NCI-H774 (cell line): ENCODE data around the gene COL26A1.
A peak's percentile ranks its signal among the peaks of the same experiment; 100 is the strongest.

Experiments used
- DNase-seq: peaks from one replicate; lab custom pipeline; 2025; lab: John Stamatoyannopoulos, UW

Gene COL26A1

DNA sequence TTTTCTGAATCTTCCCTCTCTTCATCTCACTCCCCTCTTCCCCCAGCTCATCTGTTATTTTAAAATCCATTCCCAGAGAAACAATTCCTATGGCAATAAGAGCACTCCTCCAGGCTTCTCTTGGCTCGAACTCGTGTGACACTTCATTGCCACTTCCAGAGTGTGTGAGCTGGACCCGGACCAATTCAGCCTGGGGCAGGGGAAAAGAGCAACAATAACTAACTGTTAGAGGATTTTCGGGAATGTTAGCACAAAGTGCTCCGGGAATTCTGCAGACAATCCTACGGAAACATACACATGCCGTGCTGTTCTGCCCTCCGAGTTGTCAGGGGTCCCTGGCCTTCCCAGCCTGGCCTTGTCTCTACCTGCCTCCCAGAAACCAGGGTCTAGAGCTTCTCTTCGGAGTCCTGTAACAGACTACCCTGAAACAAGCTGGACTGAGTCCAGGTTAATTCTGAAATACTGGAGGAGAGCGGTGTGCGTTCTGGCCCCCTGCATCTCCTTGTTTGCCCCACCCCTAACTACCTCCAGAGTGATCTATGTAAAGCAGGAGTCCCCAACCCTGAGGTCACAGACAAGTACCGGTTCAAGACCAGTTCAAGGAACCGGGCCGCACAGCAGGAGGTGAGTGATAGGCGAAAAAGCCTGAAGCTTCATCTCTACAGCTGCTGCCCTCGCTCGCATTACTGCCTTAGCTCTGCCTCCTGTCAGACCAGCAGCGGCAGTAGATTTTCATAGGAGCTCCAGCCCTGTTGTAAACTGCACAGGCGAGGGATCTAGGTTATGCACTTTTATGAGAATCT, 11.3 kb downstream of the COL26A1 start:
- no peak for DNase-seq

DNA sequence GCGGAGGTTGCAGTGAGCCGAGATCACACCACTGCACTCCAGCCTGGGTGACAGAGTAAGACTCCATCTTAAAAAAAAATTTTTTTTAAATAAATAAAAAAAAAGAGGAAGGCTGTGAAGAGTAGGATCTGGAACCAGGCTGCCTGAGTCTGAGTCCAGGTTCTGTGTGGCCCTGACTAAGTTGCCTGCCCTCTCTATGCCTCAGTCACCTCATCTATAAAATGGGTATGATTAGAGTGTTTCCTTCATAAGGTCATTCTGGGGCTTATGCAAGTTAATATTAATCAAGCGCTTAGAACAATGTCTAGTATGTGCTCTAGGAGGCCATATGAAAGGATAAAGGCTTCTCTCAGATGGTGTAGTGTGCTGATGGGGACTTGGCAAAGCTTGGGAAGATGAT, 12.3 kb downstream of the COL26A1 start:
- DNase-seq = no peak

DNA sequence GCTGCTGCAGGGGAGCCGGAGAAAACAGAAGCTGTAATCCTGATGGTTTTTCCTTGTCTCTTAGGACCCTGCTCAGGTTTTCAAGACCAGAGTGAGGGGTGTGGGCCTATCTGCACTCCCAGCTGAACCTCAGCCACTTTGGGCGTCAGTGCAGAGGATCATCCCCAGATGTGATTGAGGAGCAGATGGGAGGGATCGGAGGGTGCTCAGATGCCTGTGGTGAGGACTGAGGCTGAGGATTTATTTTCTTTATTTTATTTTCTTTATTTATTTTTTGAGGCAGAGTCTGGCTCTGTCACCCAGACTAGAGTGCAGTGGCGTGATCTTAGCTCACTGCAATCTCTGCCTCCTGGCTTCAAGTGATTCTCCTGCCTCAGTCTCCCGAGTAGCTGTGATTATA, 13.9 kb downstream of the COL26A1 start:
- DNase-seq = no peak

DNA sequence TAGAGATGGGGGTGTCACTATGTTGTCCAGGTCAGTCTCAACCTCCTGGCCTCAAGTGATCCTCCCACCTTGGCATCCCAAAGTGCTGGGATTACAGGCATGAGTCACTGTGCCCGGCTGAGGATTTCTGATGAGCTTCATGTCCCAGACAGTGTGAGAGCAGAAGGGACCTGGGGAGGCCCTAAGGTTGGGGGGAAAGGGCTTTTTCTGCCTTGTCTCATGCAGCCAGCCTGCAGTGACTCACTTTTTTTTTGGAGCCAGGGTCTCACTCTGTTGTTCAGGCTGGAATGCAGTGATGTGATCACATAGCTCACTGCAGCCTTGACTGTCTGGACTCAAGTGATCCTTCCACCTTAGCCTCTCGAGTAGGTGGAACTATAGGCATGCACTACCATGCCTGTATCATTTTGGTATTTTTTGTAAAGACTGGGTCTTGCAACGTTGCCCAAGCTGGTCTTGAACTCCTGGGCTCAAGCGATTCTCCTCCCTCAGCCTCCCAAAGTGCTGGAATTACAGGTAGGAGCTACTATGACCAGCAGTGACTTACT, 14.6 kb downstream of the COL26A1 start:
- DNase-seq = no peak

DNA sequence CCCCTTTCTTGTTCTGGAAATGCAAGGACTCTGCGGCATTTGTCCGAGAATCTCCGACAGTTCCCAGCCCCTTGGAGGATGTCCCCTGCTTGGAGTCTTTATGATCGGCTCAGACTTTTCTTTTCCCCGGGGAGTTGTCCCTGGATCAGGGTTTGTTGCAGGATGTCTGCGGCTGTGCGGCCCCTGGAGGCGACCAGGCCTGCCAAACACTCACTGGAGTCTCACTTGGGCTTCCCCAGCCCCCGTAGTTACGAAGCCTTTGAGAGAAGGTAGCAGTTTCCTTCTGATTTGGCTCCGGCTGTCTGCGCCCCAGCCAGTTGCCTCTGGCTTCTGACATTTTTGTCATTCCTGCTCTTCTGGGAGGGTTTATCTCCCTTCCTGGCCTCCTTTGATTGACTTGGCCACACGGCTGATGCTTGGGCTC, 16.1 kb downstream of the COL26A1 start:
- no peak for DNase-seq

DNA sequence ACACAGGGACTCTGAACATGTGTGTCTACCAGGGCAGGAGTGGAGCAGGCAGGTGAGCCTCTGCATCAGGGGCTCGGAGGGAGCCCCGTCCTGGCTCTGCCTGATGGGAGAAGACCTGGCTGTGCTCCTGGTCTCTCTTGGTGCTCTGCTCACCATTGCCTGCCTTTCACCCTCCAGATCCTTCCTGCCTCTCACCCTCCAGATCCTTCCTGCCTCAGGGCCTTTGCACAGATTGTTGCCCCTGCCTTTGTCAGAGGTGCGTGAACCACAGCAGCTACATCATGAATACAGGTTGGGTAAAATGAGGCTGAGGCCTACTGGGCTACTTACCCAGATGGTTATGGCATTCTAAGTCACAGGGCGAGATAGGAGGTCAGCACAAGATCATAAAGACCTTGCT, 16.6 kb downstream of the COL26A1 start:
- DNase-seq = no peak

DNA sequence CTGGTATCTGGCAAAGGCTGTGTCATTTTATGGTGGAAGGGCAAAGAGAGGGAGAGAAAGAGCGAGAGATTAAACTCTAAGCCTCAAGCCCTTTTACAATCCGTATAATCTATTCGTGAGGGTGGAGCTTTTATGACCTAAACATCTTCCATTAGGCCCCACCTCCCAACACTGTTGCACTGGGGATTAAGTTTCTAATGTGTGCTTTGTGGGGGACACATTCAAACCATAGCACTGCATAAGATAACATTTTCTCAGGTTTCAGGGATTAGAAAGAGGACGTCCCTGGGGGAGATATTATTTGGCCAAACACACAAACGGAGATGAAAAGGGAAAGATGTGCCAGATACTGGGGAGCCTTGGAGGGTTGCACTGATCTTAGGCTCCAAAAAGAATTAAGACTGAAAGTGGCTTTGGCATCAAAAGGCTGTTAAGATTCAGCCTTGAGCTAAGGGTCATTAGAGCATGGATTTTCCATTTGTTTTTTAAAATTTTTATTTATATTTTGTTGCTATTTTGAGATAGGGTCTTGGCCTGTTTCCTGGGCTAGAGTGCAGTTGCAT, 19.0 kb downstream of the COL26A1 start:
- DNase-seq = no peak

DNA sequence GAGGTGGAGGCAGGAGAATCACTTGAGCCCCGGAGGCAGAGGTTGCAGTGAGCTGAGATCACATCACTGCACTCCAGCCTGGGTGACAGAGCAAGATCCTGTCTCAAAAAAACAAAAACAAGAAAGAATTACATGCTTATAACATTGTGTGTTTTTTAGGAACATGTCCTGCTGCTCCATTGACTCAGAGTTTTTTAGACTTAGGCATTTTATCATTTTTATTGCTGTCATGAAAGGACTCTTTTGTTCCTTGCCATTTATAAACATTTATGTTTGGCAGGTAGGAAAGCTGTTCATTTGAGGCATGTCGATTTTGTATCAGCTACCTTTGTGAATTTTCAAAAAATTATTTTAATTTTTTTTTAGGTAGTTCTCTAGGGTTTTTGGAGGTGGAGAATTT, 20.3 kb downstream of the COL26A1 start:
- DNase-seq = peak; percentile 19

DNA sequence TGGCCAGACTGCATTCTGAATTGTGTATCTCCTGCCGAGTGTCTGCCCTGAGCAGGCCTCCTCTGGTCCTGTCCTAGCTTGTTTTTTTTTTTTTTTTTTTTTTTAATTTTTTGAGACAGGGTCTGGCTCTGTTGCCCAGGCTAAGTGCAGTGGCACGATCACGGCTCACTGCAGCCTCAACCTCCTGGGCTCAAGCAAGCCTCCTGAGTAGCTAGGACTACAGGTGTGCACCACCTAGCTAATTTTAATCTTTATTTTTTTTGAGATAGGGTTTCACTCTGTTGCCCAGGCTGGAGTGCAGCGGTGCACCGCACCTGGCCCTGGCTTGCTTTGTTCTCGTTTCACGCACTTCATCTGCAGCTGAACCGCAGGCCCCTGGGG, 23.5 kb downstream of the COL26A1 start:
- DNase-seq = no peak

DNA sequence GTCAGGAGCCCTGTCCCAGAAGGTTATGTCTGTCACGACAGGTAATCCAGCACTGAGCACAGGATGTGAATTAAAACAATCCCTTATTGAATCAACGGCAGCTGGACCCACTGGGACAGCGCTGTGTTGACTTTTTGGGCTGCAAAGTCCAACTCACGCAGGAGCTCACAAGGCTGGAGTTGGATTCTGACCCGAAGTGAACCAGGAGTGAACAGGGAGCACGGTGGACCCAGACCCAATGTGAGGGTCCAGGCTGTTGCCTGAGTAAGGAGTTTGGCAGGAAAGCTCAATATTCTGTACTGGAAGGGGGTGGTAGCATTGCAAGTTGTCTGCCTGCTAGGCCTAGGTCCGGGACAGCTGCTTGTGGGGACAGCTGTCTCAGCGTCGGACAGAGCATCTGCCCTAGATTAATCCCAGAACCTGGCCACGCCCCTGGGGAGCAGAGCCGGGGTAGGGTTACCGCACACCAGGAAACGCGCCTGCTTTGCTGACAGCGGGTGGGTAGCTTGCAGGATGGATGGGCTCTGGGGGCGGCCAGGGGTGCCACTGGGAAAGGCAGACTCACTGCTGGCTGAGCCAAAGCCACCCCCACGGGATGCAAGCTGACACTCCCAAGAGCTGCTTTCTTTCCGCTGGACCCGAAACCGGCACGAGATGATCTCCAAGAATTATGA, 24.0 kb downstream of the COL26A1 start:
- DNase-seq = no peak

DNA sequence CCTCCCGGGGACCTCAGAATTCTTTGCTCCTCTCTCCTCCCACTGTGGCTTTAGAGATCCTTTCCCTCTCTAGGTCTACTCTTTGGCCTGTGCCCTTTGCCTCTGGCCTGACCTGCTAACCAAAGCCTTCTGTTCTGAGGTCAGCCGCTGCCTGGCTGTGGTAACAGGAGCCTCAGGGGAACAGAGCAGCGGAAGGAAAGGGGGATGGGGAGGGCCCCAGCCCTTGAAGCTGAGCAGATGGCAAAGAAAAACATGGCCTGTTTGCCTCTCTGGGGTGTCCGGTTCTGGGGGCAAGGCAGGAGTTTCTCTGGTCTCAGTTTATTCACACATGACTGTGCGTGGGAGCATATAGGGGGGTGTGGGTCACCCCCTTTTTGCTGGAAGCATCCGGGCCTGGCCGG, 28.2 kb downstream of the COL26A1 start:
- DNase-seq = no peak

DNA sequence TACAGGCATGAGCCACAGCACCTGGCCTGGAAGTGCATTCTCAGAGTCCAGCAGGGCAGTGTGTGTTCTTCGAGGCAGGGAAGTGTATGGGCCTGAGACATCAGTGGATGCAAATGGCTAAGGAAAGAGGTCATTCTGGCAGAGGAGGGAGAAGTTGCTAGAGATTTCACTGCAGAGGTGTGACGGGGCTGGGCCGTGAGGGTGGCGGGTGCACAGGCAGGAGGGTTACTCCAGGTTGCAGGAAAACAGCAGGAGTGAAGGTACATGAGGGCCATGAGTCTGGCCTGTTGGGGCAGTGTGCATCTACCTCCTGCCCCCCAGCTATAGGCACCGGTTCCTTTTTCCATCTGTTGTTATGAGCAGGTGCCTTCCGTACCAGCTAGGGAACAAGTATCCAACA, 29.3 kb downstream of the COL26A1 start:
- DNase-seq = no peak

DNA sequence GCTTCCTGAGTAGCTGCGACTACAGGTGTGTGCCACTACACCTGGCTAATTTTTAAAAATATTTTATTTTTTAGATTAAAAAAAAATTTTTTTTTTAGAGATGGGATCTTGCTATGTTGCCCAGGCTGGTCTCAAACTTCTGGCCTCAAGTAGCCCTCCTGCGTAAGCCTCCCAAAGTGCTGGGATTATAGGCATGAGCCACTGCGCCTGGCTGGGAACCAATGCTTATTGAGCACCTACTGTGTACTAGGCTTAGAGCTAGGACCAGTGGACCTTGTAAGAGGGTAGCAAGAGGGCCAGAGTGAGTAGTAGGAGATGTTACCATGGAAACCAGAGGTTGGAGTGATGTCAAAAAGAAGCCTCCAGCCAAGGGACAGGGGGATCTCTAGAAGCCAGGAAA, 31.2 kb downstream of the COL26A1 start:
- no peak for DNase-seq

DNA sequence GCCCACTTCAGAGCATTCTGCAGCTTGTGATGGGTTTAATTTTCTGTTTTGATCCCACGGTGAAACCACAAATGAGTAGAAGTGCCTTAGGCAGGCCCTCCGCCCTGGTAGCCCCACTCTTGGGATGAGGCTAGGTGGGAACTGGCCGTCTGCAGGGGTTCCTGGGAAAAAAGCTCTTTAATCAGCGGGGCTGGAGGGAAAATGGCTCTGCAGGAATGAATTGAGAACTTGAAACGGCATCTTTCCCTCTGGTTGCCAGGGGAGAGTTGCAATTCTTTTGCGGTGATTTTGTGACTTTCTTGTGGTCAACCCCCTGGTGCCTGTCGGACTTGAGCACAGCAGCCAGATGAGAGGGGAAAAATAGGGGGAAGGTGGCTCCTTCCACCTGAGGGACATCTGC, 32.7 kb downstream of the COL26A1 start:
- DNase-seq = no peak

DNA sequence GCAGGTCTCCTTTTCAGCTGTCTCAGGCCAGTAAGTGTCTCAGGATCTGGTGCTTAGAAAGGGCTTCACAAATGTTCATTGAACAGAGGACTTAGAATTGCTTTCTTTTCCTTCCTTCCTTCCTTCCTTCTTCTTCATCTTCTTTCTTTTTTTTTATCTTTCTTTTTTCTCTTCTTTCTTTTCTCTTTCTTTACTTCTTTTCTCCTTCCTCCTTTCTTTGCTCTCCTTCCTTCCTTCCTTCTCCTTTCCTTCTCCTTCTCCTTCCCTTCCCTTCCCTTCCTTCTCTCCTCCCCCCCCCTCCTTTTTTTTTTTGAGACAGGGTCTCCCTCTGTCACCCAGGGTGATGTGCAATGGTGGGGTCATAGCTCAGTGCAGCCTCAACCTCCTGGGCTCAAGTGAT, 34.6 kb downstream of the COL26A1 start:
- DNase-seq = no peak

DNA sequence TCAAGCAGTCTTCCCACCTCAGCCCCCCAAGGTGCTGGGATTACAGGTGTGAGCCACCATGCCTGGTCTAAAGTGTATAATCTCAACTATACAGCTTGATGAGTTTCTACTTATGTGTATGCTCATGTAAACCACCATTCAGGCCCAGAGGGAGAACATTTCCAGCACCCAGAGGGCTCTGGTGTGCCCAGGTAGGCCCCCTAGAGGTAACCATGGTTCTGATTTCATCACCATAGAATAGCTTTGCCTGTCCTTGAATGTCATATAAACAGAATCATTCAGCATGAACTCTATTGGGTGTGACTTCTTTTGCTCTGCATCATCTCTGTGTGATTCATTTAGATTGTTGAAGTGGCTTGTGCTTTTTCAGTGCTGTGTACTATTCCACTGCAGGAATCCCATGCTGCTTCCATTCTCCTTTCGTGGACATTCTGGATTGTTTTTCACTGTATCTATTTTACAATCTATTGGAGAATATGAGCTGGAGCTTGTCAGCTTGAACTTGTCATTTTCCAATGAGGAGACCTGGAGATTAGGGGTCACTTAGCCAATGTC, 35.2 kb downstream of the COL26A1 start:
- DNase-seq = no peak

DNA sequence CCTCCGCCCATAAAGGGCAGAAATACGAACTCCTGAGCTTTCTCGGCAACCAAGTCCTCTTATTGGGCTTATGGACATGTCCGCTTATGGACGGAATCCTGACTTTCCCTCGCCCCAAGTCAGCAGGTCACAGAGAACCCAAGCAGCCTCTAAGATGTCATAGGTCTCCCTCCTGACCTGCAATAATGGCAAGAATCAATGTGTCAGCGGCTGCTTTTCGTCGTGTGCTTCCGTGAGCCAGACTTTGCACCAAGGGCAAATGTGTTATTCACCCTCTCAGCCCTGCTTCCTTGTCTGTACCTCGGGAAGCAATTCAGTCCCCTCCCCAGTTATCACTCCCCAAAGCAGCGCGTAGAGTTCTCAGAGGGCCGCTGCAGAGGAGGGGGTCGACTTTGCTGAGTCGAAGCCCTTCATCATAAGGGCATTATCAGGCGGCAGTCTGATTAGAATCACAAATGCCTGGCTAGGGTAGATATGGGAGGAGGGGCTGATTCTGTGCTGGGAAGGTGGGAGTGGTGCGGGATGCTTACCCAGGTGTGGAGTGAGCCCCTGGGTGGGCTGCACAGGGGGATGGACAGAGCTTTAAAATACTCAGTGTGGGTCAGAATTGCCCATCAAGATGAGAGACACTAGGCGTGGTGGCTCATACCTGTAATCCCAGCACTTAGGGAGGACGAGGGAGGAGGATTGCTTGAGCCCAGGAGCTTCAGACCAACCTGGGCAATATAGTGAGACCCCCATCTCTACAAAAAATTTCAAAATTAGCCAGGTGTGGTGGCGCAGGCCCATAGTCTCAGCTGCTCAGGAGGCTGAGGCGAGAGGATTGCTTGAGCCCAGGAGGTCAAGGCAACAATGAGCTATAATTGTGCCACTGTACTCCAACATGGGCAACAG, 36.0 kb downstream of the COL26A1 start:
- DNase-seq = no peak

DNA sequence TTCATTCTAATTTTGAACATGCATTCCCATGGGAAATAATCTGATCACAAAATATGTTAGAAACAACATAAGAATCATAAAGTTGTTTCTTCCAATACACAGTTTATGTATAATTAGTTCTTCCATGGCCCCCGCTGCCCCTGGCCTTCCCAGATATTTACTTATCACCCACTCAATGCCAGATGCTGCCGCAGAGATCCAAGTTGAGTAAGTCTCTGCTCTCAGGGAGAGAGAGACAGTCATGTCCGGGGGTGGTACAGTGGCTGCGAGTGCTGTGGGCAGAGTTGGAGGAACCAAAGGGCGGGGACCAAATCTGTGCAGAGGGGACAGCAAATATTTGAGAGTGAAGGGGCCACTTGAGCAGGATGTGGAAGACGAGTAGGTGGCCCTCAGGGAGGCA, 37.1 kb downstream of the COL26A1 start:
- no peak for DNase-seq

DNA sequence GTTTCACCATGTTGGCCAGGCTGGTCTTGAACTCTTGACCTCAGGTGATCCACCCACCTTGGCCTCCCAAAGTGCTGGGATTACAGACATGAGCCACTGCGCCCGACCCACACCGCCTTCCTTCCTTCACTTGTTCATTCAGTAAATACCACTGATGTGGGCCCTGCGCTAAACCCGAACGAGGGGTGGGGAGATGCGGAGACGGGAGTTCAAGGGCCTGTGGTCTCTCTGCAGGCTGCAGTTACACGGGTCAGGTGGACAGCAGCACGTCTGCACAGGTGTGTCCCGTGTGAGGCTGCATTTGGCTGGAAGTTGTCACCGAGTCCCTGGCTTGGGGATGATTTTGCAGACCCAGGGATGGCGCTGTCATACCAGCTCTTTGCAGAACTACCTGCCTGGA, 38.1 kb downstream of the COL26A1 start:
- DNase-seq = no peak

DNA sequence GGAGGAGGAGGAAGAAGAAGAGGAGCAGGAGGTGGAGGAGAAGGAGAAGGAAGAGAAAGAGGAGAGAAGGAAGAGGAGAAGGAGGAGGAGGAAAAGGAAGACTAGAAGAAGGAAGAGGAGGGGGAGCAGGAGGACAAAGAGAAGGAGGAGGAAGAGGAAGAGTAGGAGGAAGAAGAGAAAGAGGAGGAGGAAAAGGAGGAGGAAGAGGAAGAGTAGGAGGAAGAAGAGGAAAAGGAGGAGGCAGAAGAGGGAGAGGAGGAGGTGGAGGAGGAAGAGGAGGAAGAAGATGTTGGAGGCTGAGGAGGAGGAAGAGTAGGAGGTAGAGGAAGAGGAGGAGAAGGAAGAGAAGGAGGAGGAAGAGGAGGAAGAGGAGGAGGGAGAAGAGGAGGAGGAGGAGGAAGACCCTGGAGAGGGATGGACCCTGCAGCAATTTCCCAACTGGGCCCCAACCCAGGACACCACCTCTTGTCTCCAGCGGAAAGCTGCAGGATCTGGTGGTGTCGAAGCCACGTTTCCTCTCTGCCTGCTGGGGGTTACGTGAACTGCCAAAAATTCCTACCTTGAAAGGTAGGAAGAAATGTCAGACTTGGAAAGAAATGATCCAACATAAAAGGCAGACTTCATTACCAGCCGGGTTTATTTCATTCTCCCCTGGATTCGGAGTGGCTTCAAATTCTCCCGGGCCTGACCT, 38.9 kb downstream of the COL26A1 start:
- DNase-seq = no peak

DNA sequence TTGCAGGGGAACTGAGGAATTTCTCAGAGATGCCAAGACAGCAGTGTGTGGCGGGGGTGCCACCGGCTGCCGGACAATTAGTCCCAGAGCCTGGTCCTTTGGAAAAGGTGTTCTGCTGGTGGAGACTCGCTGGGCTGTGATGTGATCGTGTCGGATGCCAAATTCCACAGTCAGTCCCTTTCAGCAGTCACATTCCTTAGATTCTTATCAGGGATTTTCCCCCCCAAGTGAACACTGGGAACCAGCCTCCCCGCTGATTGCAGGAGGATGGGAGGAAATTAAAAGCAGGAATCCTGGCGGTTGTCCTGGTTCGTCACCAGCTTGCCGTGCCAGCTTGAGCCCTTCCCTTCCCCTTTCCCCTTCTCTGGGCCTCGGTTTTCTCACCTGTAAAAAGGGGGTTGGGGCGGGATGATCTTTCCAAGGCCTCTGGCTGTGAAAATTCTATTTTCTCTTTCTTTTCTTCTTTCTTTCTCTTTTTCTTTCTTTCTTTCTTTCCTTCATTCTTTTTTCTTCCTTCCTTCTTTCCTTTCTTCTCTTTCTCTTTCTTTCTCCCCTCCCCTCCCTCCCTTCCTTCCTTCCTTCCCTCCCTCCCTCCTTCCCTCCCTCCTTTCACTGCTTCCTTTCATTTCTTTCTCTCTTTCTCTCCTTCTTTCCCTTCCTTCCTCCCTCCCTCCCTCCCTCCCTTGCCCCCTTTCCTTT, 39.6 kb downstream of the COL26A1 start:
- no peak for DNase-seq
